ENCODE data around the gene PFKM.
"Not testable (repeated sequence)": the region's sequence is repeated elsewhere in the genome, so short reads cannot be mapped to it uniquely, and the experiment has no call there.

PFKM gene

GRCh38 chr12:48111312-48111693 is 7.9 kb upstream of the PFKM start:
- DNase-seq (ENCODE audit: low read depth in 3 of 3): not testable (repeated sequence)

DNA sequence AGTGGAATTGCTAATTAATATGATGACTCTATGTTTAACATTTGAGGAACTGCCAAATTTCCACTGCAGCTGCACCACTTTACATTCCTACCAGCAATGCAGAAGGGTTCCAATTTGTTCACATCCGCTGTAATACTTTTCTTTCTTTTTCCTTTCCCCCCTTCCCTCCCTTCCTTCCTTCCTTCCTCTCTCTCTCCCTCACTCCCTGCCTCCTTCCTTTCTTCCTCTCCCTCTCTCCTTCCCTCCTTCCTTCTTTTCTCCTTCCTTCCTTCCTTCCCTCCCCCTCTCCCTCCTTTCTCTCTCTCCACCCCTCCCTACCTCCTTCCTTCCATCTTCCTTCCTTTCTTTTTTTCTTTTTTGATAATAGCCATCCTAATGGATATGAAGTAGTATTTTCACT is 3.2 kb upstream of the PFKM start:
- DNase-seq (ENCODE audit: low read depth in 3 of 3): no peak

DNA sequence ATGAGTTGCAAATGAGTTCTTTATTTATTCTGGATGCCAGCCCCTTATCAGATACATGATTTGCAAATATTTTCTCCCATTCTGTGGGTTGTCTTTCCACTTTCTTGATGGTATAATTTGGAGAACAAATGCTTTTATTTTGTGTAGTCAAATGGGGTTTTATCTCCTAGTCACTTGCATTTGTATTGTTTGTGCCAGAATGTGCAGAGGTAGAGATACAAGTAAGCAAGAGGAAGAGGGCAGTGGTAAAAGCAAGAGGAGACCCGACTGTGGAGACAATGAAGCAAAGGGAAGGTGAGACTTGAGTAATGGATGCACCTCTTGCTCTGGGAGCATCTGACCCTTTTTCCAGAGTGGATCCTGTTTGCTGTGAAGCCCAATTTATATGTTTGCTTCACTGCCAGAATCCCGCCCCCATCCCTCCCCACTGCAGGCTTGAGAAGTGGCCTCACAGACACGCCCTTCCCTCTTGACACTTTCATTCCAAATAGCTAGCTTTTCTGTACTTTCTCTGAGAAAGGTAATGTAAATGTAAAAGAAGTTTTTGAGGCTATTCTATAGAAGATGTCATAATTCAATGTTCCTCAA is 786 bp upstream of the PFKM start:
- DNase-seq (ENCODE audit: low read depth in 3 of 3): no peak

GRCh38 chr12:48119834-48120195 is 651 bp downstream of the PFKM start:
- no peak for DNase-seq (ENCODE audit: low read depth in 3 of 3)

DNA sequence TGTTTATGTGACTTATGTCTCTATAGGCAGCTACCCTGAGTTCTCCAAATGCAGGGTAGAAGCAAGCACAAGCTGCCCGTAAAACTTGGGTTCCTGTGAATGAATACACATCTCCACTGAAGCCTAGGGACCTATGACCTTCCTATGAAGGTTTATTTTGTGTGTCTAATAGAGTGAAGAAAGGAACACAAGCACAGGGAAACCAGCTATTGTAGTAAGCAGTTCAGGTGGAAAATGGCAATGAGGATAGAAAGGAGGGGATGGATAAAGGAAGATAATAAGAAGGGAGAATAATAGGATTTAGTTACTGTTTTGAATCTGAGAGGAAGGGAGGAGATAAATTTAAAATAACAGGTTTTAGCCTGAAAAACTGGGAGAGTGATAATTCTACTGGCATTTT is 2.4 kb downstream of the PFKM start:
- DNase-seq (ENCODE audit: low read depth in 3 of 3): no peak

- no peak for DNase-seq (ENCODE audit: low read depth in 3 of 3)
These were observed 3.1 kb downstream of the PFKM start for GRCh38 chr12:48122065-48122834.

GRCh38 chr12:48123169-48123568 is 4.0 kb downstream of the PFKM start:
- no peak for DNase-seq (ENCODE audit: low read depth in 3 of 3)

GRCh38 chr12:48125542-48125941 is 6.4 kb downstream of the PFKM start:
- DNase-seq (ENCODE audit: low read depth in 3 of 3): not testable (repeated sequence)

GRCh38 chr12:48125985-48126384 is 6.8 kb downstream of the PFKM start:
- no peak for DNase-seq (ENCODE audit: low read depth in 3 of 3)

- no peak for DNase-seq (ENCODE audit: low read depth in 3 of 3)
These were observed 7.9 kb downstream of the PFKM start for GRCh38 chr12:48126953-48127630.

DNA sequence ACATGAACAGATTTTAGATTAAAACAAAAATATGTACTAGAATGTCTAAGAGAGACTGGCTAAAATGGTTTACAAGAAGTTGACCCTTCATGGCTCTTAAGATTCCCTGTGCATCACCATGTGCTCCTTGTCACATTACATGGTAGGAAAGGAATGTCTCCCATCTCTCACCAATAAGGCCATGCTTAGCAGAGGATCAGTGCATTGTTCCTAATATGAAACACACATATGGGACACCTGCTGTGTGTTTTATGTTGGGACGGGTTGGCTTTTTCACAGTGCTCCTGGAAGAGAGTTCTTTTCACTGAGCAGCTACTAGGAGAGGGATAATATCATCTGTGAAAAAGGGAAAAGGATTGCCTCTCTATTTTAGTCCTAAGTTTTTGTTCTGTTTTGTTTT is 9.6 kb downstream of the PFKM start:
- no peak for DNase-seq (ENCODE audit: low read depth in 3 of 3)

DNA sequence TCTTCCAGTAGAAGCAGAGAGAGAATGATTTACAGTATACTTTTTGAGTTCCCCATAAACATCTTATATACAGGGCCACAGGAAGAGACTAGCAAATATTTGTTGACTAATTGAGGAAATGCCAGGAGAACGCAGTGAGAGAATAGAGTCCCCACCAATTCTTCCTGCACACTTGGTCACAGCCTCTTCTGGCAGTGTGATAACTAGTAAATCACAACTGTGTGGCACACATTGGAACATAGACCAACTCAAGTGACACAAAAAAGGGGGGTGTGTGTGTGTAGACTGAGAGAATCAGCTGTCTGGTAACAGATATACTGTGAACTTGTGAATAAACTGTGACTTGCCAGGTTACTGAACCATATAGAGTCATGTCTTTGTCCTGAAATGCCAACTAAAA is 10.2 kb downstream of the PFKM start:
- DNase-seq (ENCODE audit: low read depth in 3 of 3): no peak

- DNase-seq (ENCODE audit: low read depth in 3 of 3): no peak
These were observed 12.4 kb downstream of the PFKM start for GRCh38 chr12:48131517-48131916.

DNA sequence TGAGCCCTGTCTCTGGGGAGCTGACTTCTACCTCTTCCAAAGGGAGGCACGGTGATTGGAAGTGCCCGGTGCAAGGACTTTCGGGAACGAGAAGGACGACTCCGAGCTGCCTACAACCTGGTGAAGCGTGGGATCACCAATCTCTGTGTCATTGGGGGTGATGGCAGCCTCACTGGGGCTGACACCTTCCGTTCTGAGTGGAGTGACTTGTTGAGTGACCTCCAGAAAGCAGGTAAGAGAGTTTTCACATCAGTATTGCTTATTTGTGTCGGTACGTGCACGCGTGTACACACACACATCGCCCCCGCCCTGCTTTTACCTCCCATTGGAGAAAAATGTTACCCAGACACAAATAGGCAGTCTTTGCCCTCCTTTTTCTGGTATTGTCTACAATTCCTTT is 13.7 kb downstream of the PFKM start:
- DNase-seq (ENCODE audit: low read depth in 3 of 3): no peak

GRCh38 chr12:48135027-48135426 is 15.9 kb downstream of the PFKM start:
- DNase-seq (ENCODE audit: low read depth in 3 of 3): no peak

- DNase-seq (ENCODE audit: low read depth in 3 of 3): no peak
These were observed 23.9 kb downstream of the PFKM start for GRCh38 chr12:48142818-48143674.

- no peak for DNase-seq (ENCODE audit: low read depth in 3 of 3)
These were observed 24.7 kb downstream of the PFKM start for GRCh38 chr12:48143898-48144297.

GRCh38 chr12:48145981-48146380 is 26.8 kb downstream of the PFKM start:
- no peak for DNase-seq (ENCODE audit: low read depth in 3 of 3)

DNA sequence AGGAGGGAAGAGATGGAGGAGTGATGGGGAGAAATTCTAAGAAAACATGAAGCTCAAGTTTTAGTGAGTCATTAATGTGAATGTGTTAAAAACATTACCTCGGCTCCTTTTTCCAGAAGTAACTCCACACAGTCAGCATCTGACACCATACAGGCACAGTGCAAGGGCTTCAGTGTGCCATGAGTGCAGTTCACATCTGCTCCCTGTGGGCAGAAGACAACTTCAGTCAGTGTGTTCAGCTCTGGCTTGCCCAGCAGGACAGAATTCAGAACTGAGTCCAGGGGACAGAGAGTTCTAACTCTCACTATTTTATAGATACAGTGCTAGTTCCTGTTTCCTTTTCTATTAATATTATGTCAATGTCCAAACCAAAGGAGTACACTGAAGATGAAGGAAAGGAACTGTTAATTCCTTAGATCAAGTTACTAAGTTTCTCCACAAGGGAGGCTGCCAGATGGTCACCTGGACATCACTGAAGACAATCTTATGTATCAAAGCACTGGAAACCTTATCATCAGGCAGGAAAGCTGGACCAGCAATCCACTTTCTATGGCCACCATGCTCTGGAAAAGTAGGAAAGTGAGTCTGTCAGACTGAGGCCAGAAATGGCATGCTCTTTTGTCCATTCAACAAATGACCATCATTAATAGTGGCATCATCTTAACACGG is 32.1 kb downstream of the PFKM start:
- DNase-seq (ENCODE audit: low read depth in 3 of 3): no peak

DNA sequence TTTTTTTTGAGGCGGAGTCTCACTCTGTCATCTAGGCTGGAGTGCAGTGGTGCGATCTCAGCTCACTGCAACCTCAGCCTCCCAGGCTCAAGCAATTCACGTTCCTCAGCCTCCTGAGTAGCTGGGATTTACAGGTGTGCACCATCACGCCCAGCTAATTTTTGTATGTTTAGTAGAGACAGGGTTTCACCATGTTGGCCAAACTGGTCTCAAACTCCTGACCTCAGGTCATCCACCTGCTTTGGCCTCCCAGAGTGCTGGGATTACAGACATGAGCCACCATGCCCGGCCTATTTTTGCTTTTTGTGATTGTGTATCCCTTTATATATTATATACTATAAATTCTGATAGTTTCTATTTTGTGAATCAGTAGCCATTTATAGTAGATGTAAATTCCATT is 36.6 kb downstream of the PFKM start:
- DNase-seq (ENCODE audit: low read depth in 3 of 3): not testable (repeated sequence)

GRCh38 chr12:48156652-48157017 is 37.5 kb downstream of the PFKM start:
- DNase-seq (ENCODE audit: low read depth in 3 of 3): no peak
